PFSK-1 (cell line): ENCODE data around the gene IL20RA.

Source experiments
- FOXP2 ChIP-seq: optimal IDR thresholded peaks from 2 replicates; pipeline ENCODE3; 2011; ENCODE audit warnings: borderline replicate concordance, control low read depth, inconsistent platforms; ENCODE audit not compliant: insufficient read depth; ENCODE audit errors: extremely low read length, extremely low read depth
- POLR2AphosphoS5 ChIP-seq: IDR thresholded peaks from 2 replicates; pipeline ENCODE4 v1.6.1; 2012; ENCODE audit warnings: low read depth, mild to moderate bottlenecking, control low read depth, low read length, moderate library complexity
- REST ChIP-seq, 2 experiments: IDR thresholded peaks; 2 replicates each; pipeline versions ENCODE4 v1.6.1 to v1.8.0; 2011 to 2012; ENCODE audit warnings: low read depth in 2 of 2, low read length in 2 of 2, control low read depth in 1 of 2, inconsistent platforms in 1 of 2, mild to moderate bottlenecking in 1 of 2, moderate library complexity in 1 of 2; ENCODE audit not compliant: insufficient read depth in 1 of 2
- SIN3A ChIP-seq: IDR thresholded peaks from 2 replicates; pipeline ENCODE4 v1.6.1; 2012; ENCODE audit warnings: mild to moderate bottlenecking, low read length, moderate library complexity, borderline replicate concordance; ENCODE audit not compliant: insufficient read depth
- TAF1 ChIP-seq: IDR thresholded peaks from 2 replicates; pipeline ENCODE4 v1.6.1; 2012; ENCODE audit warnings: low read length, control low read depth, borderline replicate concordance; ENCODE audit not compliant: insufficient read depth

The IL20RA gene

GRCh38 chr6:137011406-137011805 lies 33.4 kb downstream of the IL20RA start:
- TF ChIP-seq SIN3A (no peak), FOXP2 (no peak), TAF1 (no peak), REST (IDR thresholded peaks at IDR 0.05; ENCODE audit: insufficient read depth in 1 of 2, low read depth in 2 of 2, low read length in 2 of 2) (no peak), POLR2AphosphoS5 (no peak)

DNA sequence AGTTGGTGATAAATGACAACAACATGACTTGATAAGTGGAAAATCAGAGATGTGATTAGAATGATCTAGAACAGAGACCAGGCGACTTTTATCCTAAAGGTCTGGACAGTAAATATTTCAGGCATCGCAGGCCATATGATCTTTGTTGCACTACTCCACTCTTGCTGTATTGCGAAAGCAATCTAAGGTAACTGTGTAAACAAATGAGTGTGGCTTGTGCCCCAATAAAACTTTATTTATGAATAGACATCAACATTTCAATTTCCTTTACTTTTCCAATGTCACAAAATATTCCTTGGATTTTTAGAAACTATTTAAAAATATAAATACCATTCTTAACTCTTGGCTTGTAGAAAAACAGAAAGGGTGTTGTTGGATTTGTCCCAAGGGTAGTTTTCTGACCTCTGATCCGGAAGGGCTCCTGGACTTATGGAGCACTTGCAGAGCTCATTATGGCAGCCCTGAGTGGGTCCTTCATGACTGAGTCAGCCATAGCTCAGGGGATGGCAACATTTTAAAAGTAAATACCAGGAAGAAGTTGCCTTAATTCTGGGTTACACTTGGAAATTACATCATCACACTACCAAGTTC lies 34.5 kb downstream of the IL20RA start:
- no peak for TF ChIP-seq POLR2AphosphoS5
- no peak for TF ChIP-seq SIN3A
- no peak for TF ChIP-seq REST (IDR thresholded peaks at IDR 0.05; ENCODE audit: insufficient read depth in 1 of 2, low read depth in 2 of 2, low read length in 2 of 2)
- no peak for TF ChIP-seq TAF1
- no peak for TF ChIP-seq FOXP2

- TF ChIP-seq TAF1, result no peak
- no peak for TF ChIP-seq FOXP2
- no peak for TF ChIP-seq REST (IDR thresholded peaks at IDR 0.05; ENCODE audit: insufficient read depth in 1 of 2, low read depth in 2 of 2, low read length in 2 of 2)
- no peak for TF ChIP-seq POLR2AphosphoS5
- TF ChIP-seq SIN3A, result no peak
Observed at GRCh38 chr6:137008204-137008603, 36.6 kb downstream of the IL20RA start.

DNA sequence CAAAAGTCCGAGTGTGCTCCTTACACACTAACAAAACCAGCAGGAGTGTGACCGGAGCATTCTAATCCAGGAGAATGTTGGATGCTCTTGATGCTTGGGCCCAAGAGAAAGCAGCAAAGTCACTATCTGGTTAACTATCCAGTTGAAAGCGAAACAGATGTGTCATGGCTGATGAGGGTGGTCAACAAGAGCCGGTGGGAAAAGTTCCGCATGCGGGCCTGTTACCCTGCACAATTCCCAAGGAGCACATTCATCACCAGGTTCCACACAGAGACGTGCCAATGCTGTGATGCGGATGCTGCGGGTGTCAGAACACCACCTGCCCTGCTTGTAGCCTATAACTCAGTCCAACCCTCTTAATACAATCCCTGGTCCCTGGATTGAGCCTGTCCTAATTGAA lies 38.7 kb downstream of the IL20RA start:
- TF ChIP-seq SIN3A, result no peak
- TF ChIP-seq REST (IDR thresholded peaks at IDR 0.05; ENCODE audit: insufficient read depth in 1 of 2, low read depth in 2 of 2, low read length in 2 of 2), result no peak
- no peak for TF ChIP-seq FOXP2
- TF ChIP-seq TAF1, result no peak
- TF ChIP-seq POLR2AphosphoS5, result no peak
